ENCODE data around the gene AP2A1.

The AP2A1 gene

GRCh38 chr19:49739098-49739497 is 27.7 kb upstream of the AP2A1 start:
- TF ChIP-seq SUZ12 (IDR thresholded peaks at IDR 0.05; ENCODE audit: extremely low read depth, insufficient read depth, insufficient read length) = no peak
- TF ChIP-seq ZNF274 (IDR thresholded peaks at IDR 0.05; ENCODE audit: low read depth, low read length) = no peak
- TF ChIP-seq YY1 (IDR thresholded peaks at IDR 0.05; ENCODE audit: insufficient read depth, insufficient read length) = no peak
- peaks cover 4% of the 10 kb centered on the region for H3K4me1 ChIP-seq (ENCODE audit: insufficient read depth, insufficient read length)
- no peaks in the 10 kb centered on the region for H3K9me3 ChIP-seq (ENCODE audit: insufficient read depth, low read length)
- H3K4me3 ChIP-seq (ENCODE audit: insufficient read length, low read depth) = no peak overlapping the region
- no peaks in the 10 kb centered on the region for H3K36me3 ChIP-seq (ENCODE audit: insufficient read depth, insufficient read length, low read length)
- no peak overlapping the region for H3K9ac ChIP-seq (ENCODE audit: insufficient read length, low read depth)
- H3K27me3 ChIP-seq (ENCODE audit: insufficient read depth, insufficient read length) = no peaks in the 10 kb centered on the region
- no peak for DNase-seq (ENCODE audit: low read depth, low spot score)

- Histone ChIP-seq H3K9ac (ENCODE audit: insufficient read length, low read depth) (no peak overlapping the region), H3K9me3 (ENCODE audit: insufficient read depth, low read length) (peaks cover under 1% of the 10 kb centered on the region; the same call in 1 of the 2 replicates), H3K4me1 (ENCODE audit: insufficient read depth, insufficient read length) (peaks cover 3% of the 10 kb centered on the region), H3K4me3 (ENCODE audit: insufficient read length, low read depth) (no peak overlapping the region), H3K27me3 (ENCODE audit: insufficient read depth, insufficient read length) (no peaks in the 10 kb centered on the region), H3K36me3 (ENCODE audit: insufficient read depth, insufficient read length, low read length) (no peaks in the 10 kb centered on the region)
- TF ChIP-seq YY1 (IDR thresholded peaks at IDR 0.05; ENCODE audit: insufficient read depth, insufficient read length) (no peak), ZNF274 (IDR thresholded peaks at IDR 0.05; ENCODE audit: low read depth, low read length) (no peak), SUZ12 (IDR thresholded peaks at IDR 0.05; ENCODE audit: extremely low read depth, insufficient read depth, insufficient read length) (no peak)
- no peak for DNase-seq (ENCODE audit: low read depth, low spot score)
Observed at GRCh38 chr19:49739933-49740332, 26.9 kb upstream of the AP2A1 start.

- Histone ChIP-seq H3K36me3 (ENCODE audit: insufficient read depth, insufficient read length, low read length) (no peaks in the 10 kb centered on the region), H3K9ac (ENCODE audit: insufficient read length, low read depth) (no peak overlapping the region), H3K4me1 (ENCODE audit: insufficient read depth, insufficient read length) (peaks cover 3% of the 10 kb centered on the region), H3K27me3 (ENCODE audit: insufficient read depth, insufficient read length) (no peaks in the 10 kb centered on the region), H3K9me3 (ENCODE audit: insufficient read depth, low read length) (peaks cover 7% of the 10 kb centered on the region; the same call in 1 of the 2 replicates), H3K4me3 (ENCODE audit: insufficient read length, low read depth) (no peak overlapping the region)
- TF ChIP-seq SUZ12 (IDR thresholded peaks at IDR 0.05; ENCODE audit: extremely low read depth, insufficient read depth, insufficient read length) (no peak), ZNF274 (IDR thresholded peaks at IDR 0.05; ENCODE audit: low read depth, low read length) (no peak), YY1 (IDR thresholded peaks at IDR 0.05; ENCODE audit: insufficient read depth, insufficient read length) (no peak)
- DNase-seq (ENCODE audit: low read depth, low spot score) = no peak
Observed at GRCh38 chr19:49741210-49741844, 25.5 kb upstream of the AP2A1 start.

DNA sequence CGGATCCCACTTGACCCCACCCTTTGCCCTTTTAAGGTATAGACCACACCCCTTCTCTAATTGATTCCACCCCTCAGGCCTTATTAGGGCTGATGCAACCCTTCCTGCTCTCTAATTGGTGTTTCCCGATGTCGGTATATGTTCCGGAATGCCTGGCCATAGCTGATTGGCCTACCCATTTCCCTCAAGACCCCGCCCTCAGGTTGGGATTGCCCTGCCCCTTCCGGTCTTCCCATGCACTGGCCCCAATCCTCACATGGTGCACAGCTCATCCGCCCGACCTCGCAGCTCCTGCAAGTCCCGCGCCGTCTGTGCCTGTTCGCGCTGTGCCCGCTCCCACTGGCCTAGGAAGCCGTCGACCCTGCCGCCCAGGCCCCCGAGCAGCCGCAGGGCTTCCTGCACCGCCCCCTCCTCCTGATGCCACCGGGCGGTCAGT is 21.8 kb upstream of the AP2A1 start:
- TF ChIP-seq ZNF274 (IDR thresholded peaks at IDR 0.05; ENCODE audit: low read depth, low read length) = no peak
- TF ChIP-seq YY1 (IDR thresholded peaks at IDR 0.05; ENCODE audit: insufficient read depth, insufficient read length) = no peak
- TF ChIP-seq SUZ12 (IDR thresholded peaks at IDR 0.05; ENCODE audit: extremely low read depth, insufficient read depth, insufficient read length) = no peak
- DNase-seq (ENCODE audit: low read depth, low spot score) = no peak
- Histone ChIP-seq H3K4me1 (ENCODE audit: insufficient read depth, insufficient read length) (peaks cover 3% of the 10 kb centered on the region), H3K9ac (ENCODE audit: insufficient read length, low read depth) (no peak overlapping the region), H3K27me3 (ENCODE audit: insufficient read depth, insufficient read length) (no peaks in the 10 kb centered on the region), H3K36me3 (ENCODE audit: insufficient read depth, insufficient read length, low read length) (no peaks in the 10 kb centered on the region), H3K4me3 (ENCODE audit: insufficient read length, low read depth) (no peak overlapping the region), H3K9me3 (ENCODE audit: insufficient read depth, low read length) (peaks cover 7% of the 10 kb centered on the region; the same call in 1 of the 2 replicates)

- TF ChIP-seq ZNF274 (IDR thresholded peaks at IDR 0.05; ENCODE audit: low read depth, low read length) (no peak), SUZ12 (IDR thresholded peaks at IDR 0.05; ENCODE audit: extremely low read depth, insufficient read depth, insufficient read length) (no peak), YY1 (IDR thresholded peaks at IDR 0.05; ENCODE audit: insufficient read depth, insufficient read length) (no peak)
- H3K4me3 ChIP-seq (ENCODE audit: insufficient read length, low read depth) = no peak overlapping the region
- H3K27me3 ChIP-seq (ENCODE audit: insufficient read depth, insufficient read length) = no peaks in the 10 kb centered on the region
- H3K9ac ChIP-seq (ENCODE audit: insufficient read length, low read depth) = peak overlapping the region; percentile 26
- H3K36me3 ChIP-seq (ENCODE audit: insufficient read depth, insufficient read length, low read length) = no peaks in the 10 kb centered on the region
- DNase-seq (ENCODE audit: low read depth, low spot score) = peak; percentile 93
- peaks cover 7% of the 10 kb centered on the region; the same call in 1 of the 2 replicates for H3K9me3 ChIP-seq (ENCODE audit: insufficient read depth, low read length)
- H3K4me1 ChIP-seq (ENCODE audit: insufficient read depth, insufficient read length) = peaks cover 3% of the 10 kb centered on the region
Observed at GRCh38 chr19:49746206-49746958, 20.4 kb upstream of the AP2A1 start.

DNA sequence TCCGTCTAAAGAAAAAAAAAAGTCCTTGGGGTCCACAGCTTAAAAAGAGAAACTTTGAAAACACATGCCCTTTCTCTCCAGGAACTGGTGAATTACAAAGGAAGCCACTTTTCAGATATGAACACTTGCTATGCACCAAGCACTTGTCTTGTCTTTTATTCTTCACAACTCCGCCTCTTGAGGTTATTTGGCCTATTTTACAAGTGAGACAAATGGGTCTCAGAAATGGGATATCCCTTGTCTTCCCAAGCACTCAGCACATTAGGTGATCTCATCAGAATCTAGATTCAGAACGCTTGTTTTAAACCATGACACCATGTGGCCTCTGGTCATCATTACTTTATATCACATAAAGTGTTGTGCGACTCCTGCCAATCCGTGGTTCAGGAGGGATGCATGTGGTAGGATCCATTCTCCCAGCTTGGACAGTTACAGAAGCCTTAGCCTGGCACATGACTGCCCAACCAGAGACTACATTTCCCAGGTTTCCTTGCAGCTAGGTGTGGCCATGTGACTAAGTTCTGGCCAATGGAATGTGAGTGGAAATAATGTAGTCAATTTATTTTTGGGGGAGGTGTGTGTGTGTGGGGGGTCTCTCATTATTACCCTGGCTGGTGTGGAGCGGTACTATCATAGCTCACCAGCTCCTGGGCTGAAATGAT is 17.6 kb upstream of the AP2A1 start:
- no peak for DNase-seq (ENCODE audit: low read depth, low spot score)
- H3K36me3 ChIP-seq (ENCODE audit: insufficient read depth, insufficient read length, low read length) = no peaks in the 10 kb centered on the region
- no peak overlapping the region for H3K9ac ChIP-seq (ENCODE audit: insufficient read length, low read depth)
- no peak for TF ChIP-seq YY1 (IDR thresholded peaks at IDR 0.05; ENCODE audit: insufficient read depth, insufficient read length)
- no peak for TF ChIP-seq ZNF274 (IDR thresholded peaks at IDR 0.05; ENCODE audit: low read depth, low read length)
- no peak for TF ChIP-seq SUZ12 (IDR thresholded peaks at IDR 0.05; ENCODE audit: extremely low read depth, insufficient read depth, insufficient read length)
- no peaks in the 10 kb centered on the region for H3K27me3 ChIP-seq (ENCODE audit: insufficient read depth, insufficient read length)
- no peaks in the 10 kb centered on the region for H3K4me1 ChIP-seq (ENCODE audit: insufficient read depth, insufficient read length)
- no peak overlapping the region for H3K4me3 ChIP-seq (ENCODE audit: insufficient read length, low read depth)
- peaks cover 7% of the 10 kb centered on the region; the same call in 1 of the 2 replicates for H3K9me3 ChIP-seq (ENCODE audit: insufficient read depth, low read length)

DNA sequence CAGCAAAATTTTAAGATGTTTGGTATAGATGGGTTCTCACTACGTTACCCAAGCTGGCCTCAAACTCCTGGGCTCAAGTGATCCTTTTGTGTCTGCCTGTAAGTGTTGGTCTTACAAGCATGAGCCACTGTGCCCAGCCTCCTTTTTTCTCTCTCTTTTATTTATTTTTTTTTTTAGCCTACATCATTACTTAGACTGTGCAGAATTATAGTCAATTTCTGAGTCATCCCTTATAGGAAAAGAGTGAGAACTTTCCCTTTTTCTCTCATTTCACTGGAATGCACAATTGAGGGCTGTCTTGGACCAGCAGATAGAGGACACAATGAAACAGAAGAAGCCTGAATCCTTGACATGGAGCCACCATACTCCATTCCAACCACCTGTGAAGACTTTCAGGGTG is 17.0 kb upstream of the AP2A1 start:
- Histone ChIP-seq H3K9ac (ENCODE audit: insufficient read length, low read depth) (no peak overlapping the region), H3K4me3 (ENCODE audit: insufficient read length, low read depth) (no peak overlapping the region), H3K9me3 (ENCODE audit: insufficient read depth, low read length) (peaks cover 7% of the 10 kb centered on the region; the same call in 1 of the 2 replicates), H3K27me3 (ENCODE audit: insufficient read depth, insufficient read length) (no peaks in the 10 kb centered on the region), H3K36me3 (ENCODE audit: insufficient read depth, insufficient read length, low read length) (no peaks in the 10 kb centered on the region), H3K4me1 (ENCODE audit: insufficient read depth, insufficient read length) (no peaks in the 10 kb centered on the region)
- DNase-seq (ENCODE audit: low read depth, low spot score) = no peak
- TF ChIP-seq ZNF274 (IDR thresholded peaks at IDR 0.05; ENCODE audit: low read depth, low read length) (no peak), SUZ12 (IDR thresholded peaks at IDR 0.05; ENCODE audit: extremely low read depth, insufficient read depth, insufficient read length) (no peak), YY1 (IDR thresholded peaks at IDR 0.05; ENCODE audit: insufficient read depth, insufficient read length) (no peak)
